Myocyte (in vitro differentiated cells): ENCODE data around the gene NINL. TPM values are rescaled to one million over a fixed set of nuclear protein-coding genes. Genes with fewer than 3 reads are reported as not detected.
"Not testable (repeated sequence)": the region's sequence is repeated elsewhere in the genome, so short reads cannot be mapped to it uniquely, and the experiment has no call there.

Experiments
- DNase-seq: peaks from one replicate; pipeline ENCODE4 v3.0.0-alpha.2; 2012; ENCODE audit warnings: low read depth
- total RNA-seq: library from RNA; depleted of rRNA; stranded (reverse); fragments of >200 nt; gene quantifications from 2 replicates; pipeline ENCODE4 v1.2.3, GENCODE V29; 2014

NINL gene
- total RNA-seq, 1 donor from 2014 or later: 4.7 TPM

GRCh38 chr20:25553819-25554296, 31.5 kb downstream of the NINL start:
- peak; percentile 84 for DNase-seq

GRCh38 chr20:25552977-25553376, 32.4 kb downstream of the NINL start:
- no peak for DNase-seq

- no peak for DNase-seq
Observed at GRCh38 chr20:25551413-25552215, 33.7 kb downstream of the NINL start.

- DNase-seq: not testable (repeated sequence)
Observed at GRCh38 chr20:25550645-25551337, 34.5 kb downstream of the NINL start.

GRCh38 chr20:25549843-25550477, 35.4 kb downstream of the NINL start:
- no peak for DNase-seq

- DNase-seq: no peak
Observed at GRCh38 chr20:25549172-25549773, 36.1 kb downstream of the NINL start.

GRCh38 chr20:25548613-25549086, 36.7 kb downstream of the NINL start:
- DNase-seq: no peak

GRCh38 chr20:25547999-25548398, 37.3 kb downstream of the NINL start:
- no peak for DNase-seq

GRCh38 chr20:25547063-25547462, 38.3 kb downstream of the NINL start:
- DNase-seq: no peak

- no peak for DNase-seq
Observed at GRCh38 chr20:25546048-25546447, 39.3 kb downstream of the NINL start.

- DNase-seq: no peak
Observed at GRCh38 chr20:25545171-25545570, 40.2 kb downstream of the NINL start.

GRCh38 chr20:25544734-25545133, 40.6 kb downstream of the NINL start:
- DNase-seq: no peak

- no peak for DNase-seq
Observed at GRCh38 chr20:25544311-25544710, 41.0 kb downstream of the NINL start.

GRCh38 chr20:25543068-25543467, 42.3 kb downstream of the NINL start:
- DNase-seq: peak; percentile 37

- DNase-seq: no peak
Observed at GRCh38 chr20:25541676-25542075, 43.7 kb downstream of the NINL start.

- no peak for DNase-seq
Observed at GRCh38 chr20:25539742-25540672, 45.3 kb downstream of the NINL start.

GRCh38 chr20:25538838-25539665, 46.3 kb downstream of the NINL start:
- no peak for DNase-seq

- no peak for DNase-seq
Observed at GRCh38 chr20:25537890-25538289, 47.4 kb downstream of the NINL start.

GRCh38 chr20:25535762-25536161, 49.6 kb downstream of the NINL start:
- DNase-seq: no peak
